ENCODE results near the gene PDE4D.
"Not testable (repeated sequence)": the region's sequence is repeated elsewhere in the genome, so short reads cannot be mapped to it uniquely, and the experiment has no call there.

GRCh38 chr5:59594118-59594517 lies 299.4 kb downstream of the PDE4D start:
- not testable (repeated sequence) for TF ChIP-seq CTCF (IDR thresholded peaks at IDR 0.05; ENCODE audit: insufficient read depth, low read length); POLR2AphosphoS5 (IDR thresholded peaks at IDR 0.05; ENCODE audit: low read depth)
